ENCODE results near the gene FGF21. TPM values are rescaled to one million over a fixed set of nuclear protein-coding genes. Genes with fewer than 3 reads are reported as not detected.

FGF21 gene
- total RNA-seq, 3 donors from 2014 or later, result not detected

DNA sequence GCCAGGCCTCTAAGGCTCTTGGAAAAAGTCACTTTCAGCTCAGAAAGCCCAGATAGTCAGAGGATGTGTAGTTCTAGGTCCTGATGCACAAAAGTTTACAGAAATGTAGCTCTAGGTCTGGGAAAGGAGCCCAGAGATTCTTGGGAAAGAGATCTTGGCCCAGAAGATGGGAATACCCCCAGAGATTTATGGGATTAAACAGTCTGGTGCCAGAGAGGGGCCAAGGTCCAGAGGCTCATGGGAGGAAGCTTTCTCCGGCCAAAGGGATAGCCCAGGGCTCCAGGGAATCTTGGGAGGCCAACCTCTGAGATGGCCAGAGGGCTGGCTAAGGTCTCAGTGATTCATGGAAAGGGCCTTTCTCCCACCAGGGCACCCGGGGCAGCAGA, 40.4 kb downstream of the FGF21 start:
- peak in 1 of 3 donors; percentile 39 for DNase-seq
- Histone ChIP-seq H3K36me3 (ENCODE audit: low read depth) (no peaks in the 10 kb centered on the region), H3K4me3 (no peak overlapping the region), H3K9me3 (no peaks in the 10 kb centered on the region), H3K4me1 (ENCODE audit: low read depth) (peaks cover 4% of the 10 kb centered on the region)
- TF ChIP-seq, protein P1, sequence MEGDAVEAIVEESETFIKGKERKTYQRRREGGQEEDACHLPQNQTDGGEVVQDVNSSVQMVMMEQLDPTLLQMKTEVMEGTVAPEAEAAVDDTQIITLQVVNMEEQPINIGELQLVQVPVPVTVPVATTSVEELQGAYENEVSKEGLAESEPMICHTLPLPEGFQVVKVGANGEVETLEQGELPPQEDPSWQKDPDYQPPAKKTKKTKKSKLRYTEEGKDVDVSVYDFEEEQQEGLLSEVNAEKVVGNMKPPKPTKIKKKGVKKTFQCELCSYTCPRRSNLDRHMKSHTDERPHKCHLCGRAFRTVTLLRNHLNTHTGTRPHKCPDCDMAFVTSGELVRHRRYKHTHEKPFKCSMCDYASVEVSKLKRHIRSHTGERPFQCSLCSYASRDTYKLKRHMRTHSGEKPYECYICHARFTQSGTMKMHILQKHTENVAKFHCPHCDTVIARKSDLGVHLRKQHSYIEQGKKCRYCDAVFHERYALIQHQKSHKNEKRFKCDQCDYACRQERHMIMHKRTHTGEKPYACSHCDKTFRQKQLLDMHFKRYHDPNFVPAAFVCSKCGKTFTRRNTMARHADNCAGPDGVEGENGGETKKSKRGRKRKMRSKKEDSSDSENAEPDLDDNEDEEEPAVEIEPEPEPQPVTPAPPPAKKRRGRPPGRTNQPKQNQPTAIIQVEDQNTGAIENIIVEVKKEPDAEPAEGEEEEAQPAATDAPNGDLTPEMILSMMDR (IDR thresholded peaks at IDR 0.05), result no peak
- peak; percentile 13 for ATAC-seq
- intact Hi-C loops (cut with DNase I, micrococcal nuclease), result loop anchor here (5.0 to 10.0 kb wide), 2 partner anchors 42 to 179 kb away; partner anchors contain the start of gene HSD17B14 (in 1 of the 2)

DNA sequence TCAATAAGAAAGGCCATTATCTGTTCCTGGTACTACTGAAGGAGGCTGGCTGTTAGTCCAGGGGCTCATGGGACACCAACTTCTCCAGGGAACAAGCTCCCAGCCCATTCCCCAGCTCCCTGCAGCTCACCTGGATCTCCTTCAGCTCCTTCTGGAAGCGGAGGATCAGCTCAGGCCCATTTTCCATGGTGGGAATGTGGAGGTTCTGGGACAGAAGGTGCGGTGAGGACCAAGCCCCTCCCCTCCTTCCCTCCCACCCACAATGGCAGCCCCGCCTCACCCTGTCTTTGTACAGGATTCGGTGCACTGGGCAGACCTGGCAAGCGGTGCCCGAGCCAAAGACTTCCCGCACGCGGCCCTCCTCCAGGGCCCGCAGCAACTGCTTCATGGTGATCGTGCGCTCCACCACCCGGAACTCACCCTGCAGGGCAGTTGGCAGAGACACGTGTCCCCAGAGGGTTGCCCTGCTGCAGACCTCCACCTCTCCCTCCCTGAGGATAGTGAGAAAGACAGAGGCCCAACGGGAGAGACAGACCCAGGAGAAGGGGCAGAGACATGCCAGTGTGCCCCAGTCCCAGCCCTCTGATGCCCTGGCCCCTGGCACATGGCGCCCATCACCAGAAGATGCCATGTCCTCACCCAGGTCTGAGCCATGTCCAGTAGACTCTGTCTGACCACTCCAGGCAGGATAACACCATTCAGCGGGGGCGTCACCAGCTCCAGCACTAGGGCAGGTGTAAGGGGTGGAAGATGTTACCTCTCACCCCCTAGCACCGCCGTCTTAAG, 41.2 kb downstream of the FGF21 start:
- TF ChIP-seq, protein P1 (IDR thresholded peaks at IDR 0.05), result no peak
- Histone ChIP-seq H3K4me3 (no peak overlapping the region), H3K36me3 (ENCODE audit: low read depth) (no peaks in the 10 kb centered on the region), H3K9me3 (no peaks in the 10 kb centered on the region), H3K4me1 (ENCODE audit: low read depth) (peaks cover 4% of the 10 kb centered on the region)
- DNase-seq (peak in 1 of 3 donors; percentile 35), ATAC-seq (no peak)
- intact Hi-C loops (cut with DNase I, micrococcal nuclease), result loop anchor here (5.0 to 10.0 kb wide), 2 partner anchors 41 to 178 kb away; partner anchors contain the start of gene HSD17B14 (in 1 of the 2)

DNA sequence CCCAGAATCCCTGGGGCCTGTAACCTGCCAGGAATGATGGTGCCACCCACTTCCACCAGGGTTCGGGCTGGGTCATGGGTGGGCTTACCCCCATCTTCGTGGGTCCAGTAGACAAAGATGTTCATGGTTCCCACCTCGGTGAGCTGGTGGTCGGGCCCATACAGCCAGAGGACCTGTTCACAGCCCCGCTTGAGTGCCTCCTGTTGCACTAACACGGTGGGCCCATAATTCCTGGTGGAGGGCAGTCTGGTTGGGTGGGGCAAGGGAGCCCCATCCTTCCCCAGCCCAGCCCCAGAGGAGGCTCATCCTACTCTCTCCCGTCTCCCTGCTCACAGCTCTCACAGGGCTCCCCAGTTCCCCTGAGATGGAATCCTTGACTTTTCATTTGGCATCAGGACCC, 41.8 kb downstream of the FGF21 start:
- intact Hi-C loops (cut with DNase I, micrococcal nuclease), result loop anchor here (5.0 to 10.0 kb wide), 2 partner anchors 40 to 178 kb away; partner anchors contain the start of gene HSD17B14 (in 1 of the 2)
- Histone ChIP-seq H3K4me1 (ENCODE audit: low read depth) (peaks cover 4% of the 10 kb centered on the region), H3K9me3 (no peaks in the 10 kb centered on the region), H3K36me3 (ENCODE audit: low read depth) (no peaks in the 10 kb centered on the region), H3K4me3 (no peak overlapping the region)
- TF ChIP-seq, protein P1 (IDR thresholded peaks at IDR 0.05), result no peak
- ATAC-seq, result no peak
- DNase-seq, result no peak

DNA sequence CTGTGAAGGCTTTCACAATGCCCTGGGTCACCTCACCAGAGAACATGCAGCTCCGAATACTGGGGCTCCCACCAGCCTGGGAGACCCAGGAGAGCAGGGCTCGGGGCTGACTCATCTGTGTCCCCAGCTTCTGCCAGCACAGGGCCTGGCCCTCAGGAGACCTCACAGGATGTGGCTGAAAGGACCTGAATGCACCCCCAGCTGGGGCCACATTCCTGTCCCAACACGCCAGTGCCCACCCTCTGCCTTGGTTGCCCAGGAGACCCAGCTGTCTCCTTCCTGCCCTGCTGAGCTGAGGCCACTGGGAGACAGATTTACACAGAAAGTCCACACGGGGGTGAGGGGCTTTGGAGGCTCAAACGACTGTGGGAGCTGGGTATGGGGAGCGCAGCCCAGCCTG, 43.6 kb downstream of the FGF21 start:
- Histone ChIP-seq H3K4me1 (ENCODE audit: low read depth) (peaks cover 8% of the 10 kb centered on the region), H3K36me3 (ENCODE audit: low read depth) (no peaks in the 10 kb centered on the region), H3K9me3 (no peaks in the 10 kb centered on the region), H3K4me3 (no peak overlapping the region)
- no peak for DNase-seq
- intact Hi-C loops (cut with DNase I, micrococcal nuclease), result loop anchor here (5.0 to 10.0 kb wide), 2 partner anchors 38 to 176 kb away; partner anchors contain the start of gene HSD17B14 (in 1 of the 2)
- TF ChIP-seq, protein P1 (IDR thresholded peaks at IDR 0.05), result no peak
- no peak for ATAC-seq

DNA sequence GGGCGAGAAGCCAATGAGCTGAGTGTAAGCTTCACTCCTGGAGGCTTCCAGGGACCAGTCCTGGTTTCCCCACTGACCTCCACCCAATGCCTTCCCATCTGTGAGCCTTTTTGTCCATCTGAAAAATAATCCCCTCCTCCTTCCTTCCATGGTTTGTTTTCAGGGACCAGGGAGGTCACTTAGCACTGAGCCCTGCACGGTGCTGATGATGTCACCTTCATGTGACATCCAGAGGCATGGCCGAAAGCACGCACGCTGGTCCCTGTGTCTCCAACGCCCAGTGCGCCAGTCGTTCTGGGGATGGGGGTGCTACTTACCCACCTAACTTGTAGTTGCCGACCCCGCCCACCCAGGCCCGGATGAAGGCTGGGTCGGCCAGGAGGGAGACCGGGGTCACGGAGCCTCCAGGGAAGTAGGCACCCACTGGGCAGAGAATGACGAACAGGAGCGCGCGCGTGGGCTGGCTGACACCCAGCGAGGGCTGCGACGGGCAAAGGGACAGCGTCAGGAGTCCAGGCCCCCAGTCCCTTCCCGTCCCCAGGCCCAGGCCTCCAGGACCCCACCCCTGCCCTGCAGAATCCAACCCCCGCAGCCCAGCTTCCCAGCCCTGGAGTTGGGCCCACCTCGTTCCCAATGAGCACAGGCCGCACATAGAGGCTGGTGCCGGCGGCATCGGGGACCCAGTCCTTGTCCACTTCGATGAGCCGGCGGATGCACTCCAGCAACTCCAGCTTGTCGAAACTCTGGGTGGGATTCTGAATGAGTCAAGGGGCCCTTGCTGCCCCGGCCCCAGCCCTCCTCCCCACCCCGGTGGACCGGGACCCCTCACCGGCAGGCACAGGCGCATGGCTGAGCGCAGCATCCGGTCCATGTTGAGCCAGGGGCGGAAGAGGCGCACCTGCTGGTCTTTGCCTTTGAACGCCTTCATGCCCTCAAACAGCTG, 44.3 kb downstream of the FGF21 start:
- no peaks in the 10 kb centered on the region for H3K9me3 ChIP-seq
- H3K36me3 ChIP-seq (ENCODE audit: low read depth), result no peaks in the 10 kb centered on the region
- no peak overlapping the region for H3K4me3 ChIP-seq
- TF ChIP-seq, protein P1 (IDR thresholded peaks at IDR 0.05), result no peak
- intact Hi-C loops (cut with DNase I, micrococcal nuclease), result loop anchor here (5.0 to 10.0 kb wide), 2 partner anchors 38 to 175 kb away; partner anchors contain the start of gene HSD17B14 (in 1 of the 2)
- peaks cover 7% of the 10 kb centered on the region for H3K4me1 ChIP-seq (ENCODE audit: low read depth)
- DNase-seq, result no peak
- ATAC-seq, result no peak

Measured in mucosa of descending colon (tissue), 3 donors.